Measurements from ENCODE around the gene CPEB4. TPM values are rescaled to one million over a fixed set of nuclear protein-coding genes. Genes with fewer than 3 reads are reported as not detected.

CPEB4 gene
- total RNA-seq, 2 experiments from 2014 or later, result 11.4 to 11.9 TPM

- no peak for DNase-seq
- Mint-ChIP-seq H3K27me3 (peaks cover 6% of the 10 kb centered on the region), H3K27ac (no peak overlapping the region), H3K9me3 (peaks cover 13% of the 10 kb centered on the region), H3K36me3 (peaks cover 5% of the 10 kb centered on the region), H3K4me1 (ENCODE audit: low read depth) (no peaks in the 10 kb centered on the region), H3K4me3 (no peak overlapping the region)
- ChIA-PET POLR2A (no interaction called here), CTCF (no interaction called here)
- intact Hi-C loops (cut with micrococcal nuclease), result no loop called here
Measured at GRCh38 chr5:173852790-173853359, 35.3 kb upstream of the CPEB4 start.

GRCh38 chr5:173853370-173854131, 34.6 kb upstream of the CPEB4 start:
- intact Hi-C loops (cut with micrococcal nuclease), result no loop called here
- H3K4me3 Mint-ChIP-seq, result no peak overlapping the region
- peaks cover 4% of the 10 kb centered on the region for H3K36me3 Mint-ChIP-seq
- H3K9me3 Mint-ChIP-seq, result peaks cover 6% of the 10 kb centered on the region
- no peak overlapping the region for H3K27ac Mint-ChIP-seq
- ChIA-PET POLR2A (no interaction called here), CTCF (no interaction called here)
- DNase-seq, result peak; percentile 12
- peaks cover 6% of the 10 kb centered on the region for H3K27me3 Mint-ChIP-seq
- H3K4me1 Mint-ChIP-seq (ENCODE audit: low read depth), result no peaks in the 10 kb centered on the region

GRCh38 chr5:173855162-173855994, 32.8 kb upstream of the CPEB4 start:
- CTCF ChIA-PET, result no interaction called here
- POLR2A ChIA-PET, result no interaction called here
- Mint-ChIP-seq H3K27me3 (peaks cover 6% of the 10 kb centered on the region), H3K36me3 (no peaks in the 10 kb centered on the region), H3K27ac (no peak overlapping the region), H3K9me3 (no peaks in the 10 kb centered on the region), H3K4me1 (ENCODE audit: low read depth) (no peaks in the 10 kb centered on the region), H3K4me3 (no peak overlapping the region)
- no peak for DNase-seq
- intact Hi-C loops (cut with micrococcal nuclease), result no loop called here

GRCh38 chr5:173855995-173856656, 32.0 kb upstream of the CPEB4 start:
- no peaks in the 10 kb centered on the region for H3K9me3 Mint-ChIP-seq
- POLR2A ChIA-PET, result no interaction called here

GRCh38 chr5:173857234-173857633, 30.9 kb upstream of the CPEB4 start:
- Mint-ChIP-seq H3K4me1 (ENCODE audit: low read depth) (no peaks in the 10 kb centered on the region), H3K27ac (no peak overlapping the region), H3K9me3 (no peaks in the 10 kb centered on the region), H3K36me3 (no peaks in the 10 kb centered on the region), H3K27me3 (peaks cover 6% of the 10 kb centered on the region), H3K4me3 (no peak overlapping the region)
- intact Hi-C loops (cut with micrococcal nuclease), result no loop called here
- CTCF ChIA-PET, result no interaction called here
- POLR2A ChIA-PET, result no interaction called here
- no peak for DNase-seq

More at GRCh38 chr5:173855995-173856656, 32.0 kb upstream of the CPEB4 start:
- H3K4me1 Mint-ChIP-seq (ENCODE audit: low read depth), result no peaks in the 10 kb centered on the region
- H3K36me3 Mint-ChIP-seq, result no peaks in the 10 kb centered on the region
- peaks cover 6% of the 10 kb centered on the region for H3K27me3 Mint-ChIP-seq
- intact Hi-C loops (cut with micrococcal nuclease), result no loop called here
- no peak overlapping the region for H3K27ac Mint-ChIP-seq
- no peak for DNase-seq
- CTCF ChIA-PET, result no interaction called here
- H3K4me3 Mint-ChIP-seq, result no peak overlapping the region

GRCh38 chr5:173858021-173858669, 30.0 kb upstream of the CPEB4 start:
- ChIA-PET POLR2A (no interaction called here), CTCF (interaction anchor here (1.2 to 1.8 kb wide), 2 partner anchors 11 to 67 kb away, joined by 3 to 5 read pairs; no protein-coding TSS in a partner anchor)
- no peaks in the 10 kb centered on the region for H3K9me3 Mint-ChIP-seq
- no peaks in the 10 kb centered on the region for H3K4me1 Mint-ChIP-seq (ENCODE audit: low read depth)
- H3K4me3 Mint-ChIP-seq, result no peak overlapping the region
- H3K36me3 Mint-ChIP-seq, result no peaks in the 10 kb centered on the region
- H3K27ac Mint-ChIP-seq, result no peak overlapping the region
- no peak for DNase-seq
- intact Hi-C loops (cut with micrococcal nuclease), result no loop called here
- no peaks in the 10 kb centered on the region for H3K27me3 Mint-ChIP-seq

GRCh38 chr5:173858670-173859407, 29.3 kb upstream of the CPEB4 start:
- H3K27me3 Mint-ChIP-seq, result no peaks in the 10 kb centered on the region
- H3K4me1 Mint-ChIP-seq (ENCODE audit: low read depth), result no peaks in the 10 kb centered on the region
- intact Hi-C loops (cut with micrococcal nuclease), result no loop called here
- no peak for DNase-seq
- H3K4me3 Mint-ChIP-seq, result no peak overlapping the region
- POLR2A ChIA-PET, result no interaction called here
- H3K27ac Mint-ChIP-seq, result no peak overlapping the region
- H3K36me3 Mint-ChIP-seq, result no peaks in the 10 kb centered on the region
- CTCF ChIA-PET, result interaction anchor here (1.2 to 1.8 kb wide), 2 partner anchors 12 to 67 kb away, joined by 3 to 5 read pairs; no protein-coding TSS in a partner anchor
- no peaks in the 10 kb centered on the region for H3K9me3 Mint-ChIP-seq

GRCh38 chr5:173859408-173860159, 28.6 kb upstream of the CPEB4 start:
- intact Hi-C loops (cut with micrococcal nuclease), result no loop called here
- H3K4me3 Mint-ChIP-seq, result no peak overlapping the region
- no peak for DNase-seq
- H3K9me3 Mint-ChIP-seq, result no peaks in the 10 kb centered on the region
- H3K27ac Mint-ChIP-seq, result no peak overlapping the region
- H3K27me3 Mint-ChIP-seq, result no peaks in the 10 kb centered on the region
- H3K36me3 Mint-ChIP-seq, result no peaks in the 10 kb centered on the region
- CTCF ChIA-PET, result interaction anchor here (1.2 to 1.8 kb wide), 2 partner anchors 13 to 287 kb away, joined by 5 read pairs; no protein-coding TSS in a partner anchor
- POLR2A ChIA-PET, result no interaction called here
- no peaks in the 10 kb centered on the region for H3K4me1 Mint-ChIP-seq (ENCODE audit: low read depth)

- Mint-ChIP-seq H3K4me1 (ENCODE audit: low read depth) (no peaks in the 10 kb centered on the region), H3K4me3 (no peak overlapping the region), H3K27me3 (no peaks in the 10 kb centered on the region), H3K36me3 (no peaks in the 10 kb centered on the region), H3K27ac (no peak overlapping the region), H3K9me3 (no peaks in the 10 kb centered on the region)
- ChIA-PET CTCF (no interaction called here), POLR2A (interaction anchor here (0.7 kb wide), 1 partner anchor 104 kb away, joined by 3 read pairs; no protein-coding TSS in a partner anchor)
- intact Hi-C loops (cut with micrococcal nuclease), result no loop called here
- DNase-seq, result no peak
Measured at GRCh38 chr5:173862047-173862477, 26.1 kb upstream of the CPEB4 start.

- intact Hi-C loops (cut with micrococcal nuclease), result no loop called here
Measured at GRCh38 chr5:173863359-173863758, 24.8 kb upstream of the CPEB4 start.

More at GRCh38 chr5:173863359-173863758, 24.8 kb upstream of the CPEB4 start:
- Mint-ChIP-seq H3K4me1 (ENCODE audit: low read depth) (no peaks in the 10 kb centered on the region), H3K27ac (no peak overlapping the region), H3K4me3 (no peak overlapping the region), H3K9me3 (no peaks in the 10 kb centered on the region), H3K27me3 (no peaks in the 10 kb centered on the region), H3K36me3 (no peaks in the 10 kb centered on the region)
- no peak for DNase-seq
- ChIA-PET POLR2A (no interaction called here), CTCF (no interaction called here)
